Glutamatergic neuron (in vitro differentiated cells): ENCODE data around the gene FGL2. TPM values are rescaled to one million over a fixed set of nuclear protein-coding genes. Genes with fewer than 3 reads are reported as not detected.

Experiments
- DNase-seq: peaks from one replicate; pipeline ENCODE4 v3.0.0; 2022
- H3K27ac Mint-ChIP-seq: one replicate; pipeline ENCODE4 v1.8.0; 2020; ENCODE audit warnings: mild to moderate bottlenecking, mixed read lengths, inconsistent platforms; ENCODE audit not compliant: unreplicated experiment
- H3K27me3 Mint-ChIP-seq: one replicate; pipeline ENCODE4 v1.8.0; 2020; ENCODE audit warnings: mild to moderate bottlenecking, moderate library complexity, mixed read lengths, inconsistent platforms; ENCODE audit not compliant: unreplicated experiment
- H3K36me3 Mint-ChIP-seq: one replicate; pipeline ENCODE4 v1.8.0; 2020; ENCODE audit warnings: mild to moderate bottlenecking, mixed read lengths, inconsistent platforms; ENCODE audit not compliant: unreplicated experiment
- H3K4me1 Mint-ChIP-seq: one replicate; pipeline ENCODE4 v1.8.0; 2020; ENCODE audit warnings: mild to moderate bottlenecking, low read depth, mixed read lengths, inconsistent platforms; ENCODE audit not compliant: unreplicated experiment
- H3K4me3 Mint-ChIP-seq: one replicate; pipeline ENCODE4 v1.8.0; 2020; ENCODE audit warnings: mild to moderate bottlenecking, mixed read lengths, inconsistent platforms; ENCODE audit not compliant: unreplicated experiment
- H3K9me3 Mint-ChIP-seq: one replicate; pipeline ENCODE4 v1.8.0; 2020; ENCODE audit warnings: mild to moderate bottlenecking, moderate library complexity, mixed read lengths, inconsistent platforms; ENCODE audit not compliant: unreplicated experiment
- total RNA-seq: library from RNA; stranded (reverse); fragmentation: NEBNext Ultra II Directional; extraction: Animal tissue kit (Norgen Biotek cat#: 25700); gene quantifications from one replicate; pipeline ENCODE4 v1.2.1, GENCODE V29; 2021; ENCODE audit not compliant: unreplicated experiment
- TF ChIP-seq, protein P1 (sequence below): fragments of 200-600 bp; sonication (generic); IDR thresholded peaks from one replicate; pipeline ENCODE4 v1.5.0; 2021; ENCODE audit not compliant: partially characterized antibody, unreplicated experiment

Gene FGL2
- total RNA-seq, 1 donor from 2014 or later: not detected

DNA sequence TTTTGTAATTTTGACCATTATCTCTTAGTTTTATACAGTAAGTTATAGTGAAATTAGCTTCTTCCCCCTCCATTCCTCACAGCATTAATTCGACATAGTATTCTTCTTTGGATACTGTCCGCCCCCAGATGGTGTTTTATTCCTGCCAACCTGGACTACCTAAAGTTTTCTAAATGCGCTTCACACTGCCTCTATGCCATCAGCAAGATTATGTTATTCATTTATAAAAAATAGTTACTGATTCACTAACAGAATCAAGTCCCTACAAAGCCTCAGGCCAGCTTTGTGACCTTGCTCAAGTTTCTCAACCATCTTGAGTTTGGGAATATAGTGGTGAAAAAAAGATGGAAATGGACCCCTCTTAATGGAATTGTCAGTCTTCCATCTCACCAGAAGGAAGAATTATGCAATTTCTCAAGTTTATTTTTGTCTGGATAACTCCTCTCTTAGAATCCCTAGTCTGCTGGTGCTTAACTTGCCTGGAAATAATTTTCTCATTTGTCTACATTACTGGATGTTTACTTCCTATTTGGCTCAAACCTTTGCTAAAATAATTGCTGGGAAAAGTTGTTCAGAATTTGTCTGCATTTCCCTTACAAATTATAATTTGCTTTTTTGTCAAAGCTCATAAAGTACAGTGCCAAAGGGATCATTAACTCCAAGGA lies 16.7 kb upstream of the FGL2 start:
- H3K27ac Mint-ChIP-seq: no peak overlapping the region
- no peak for DNase-seq

DNA sequence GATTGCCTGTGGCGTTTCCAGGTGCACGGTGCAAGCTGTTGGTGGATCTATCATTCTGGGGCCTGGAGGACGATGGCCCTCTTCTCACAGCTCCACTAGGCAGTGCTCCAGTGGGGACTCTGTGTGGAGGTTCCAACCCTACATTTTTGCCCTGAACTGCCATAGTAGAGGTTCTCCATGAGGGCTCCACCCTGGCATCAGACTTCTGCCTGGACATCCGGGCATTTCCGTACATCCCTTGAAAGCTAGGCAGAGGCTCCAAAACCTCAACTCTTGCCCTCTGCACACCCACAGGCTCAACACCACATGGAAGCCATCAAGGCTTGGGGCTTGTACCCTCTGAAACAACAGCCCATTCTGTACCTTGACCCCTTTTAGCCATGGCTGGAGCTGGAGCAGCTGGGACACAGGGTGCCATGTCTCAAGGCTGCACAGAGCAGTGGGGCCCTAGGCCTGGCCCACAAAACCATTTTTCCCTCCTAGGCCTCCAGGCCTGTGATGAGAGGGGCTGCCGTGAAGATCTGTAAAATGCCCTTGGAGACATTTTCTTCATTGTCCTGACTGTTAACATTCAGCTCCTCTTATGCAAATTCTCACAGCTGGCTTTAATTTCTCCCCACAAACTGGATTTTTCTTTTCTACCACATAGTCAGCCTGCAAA lies 10.0 kb upstream of the FGL2 start:
- H3K4me1 Mint-ChIP-seq: no peaks in the 10 kb centered on the region
- H3K27me3 Mint-ChIP-seq: no peaks in the 10 kb centered on the region
- no peak for DNase-seq
- TF ChIP-seq, protein P1, sequence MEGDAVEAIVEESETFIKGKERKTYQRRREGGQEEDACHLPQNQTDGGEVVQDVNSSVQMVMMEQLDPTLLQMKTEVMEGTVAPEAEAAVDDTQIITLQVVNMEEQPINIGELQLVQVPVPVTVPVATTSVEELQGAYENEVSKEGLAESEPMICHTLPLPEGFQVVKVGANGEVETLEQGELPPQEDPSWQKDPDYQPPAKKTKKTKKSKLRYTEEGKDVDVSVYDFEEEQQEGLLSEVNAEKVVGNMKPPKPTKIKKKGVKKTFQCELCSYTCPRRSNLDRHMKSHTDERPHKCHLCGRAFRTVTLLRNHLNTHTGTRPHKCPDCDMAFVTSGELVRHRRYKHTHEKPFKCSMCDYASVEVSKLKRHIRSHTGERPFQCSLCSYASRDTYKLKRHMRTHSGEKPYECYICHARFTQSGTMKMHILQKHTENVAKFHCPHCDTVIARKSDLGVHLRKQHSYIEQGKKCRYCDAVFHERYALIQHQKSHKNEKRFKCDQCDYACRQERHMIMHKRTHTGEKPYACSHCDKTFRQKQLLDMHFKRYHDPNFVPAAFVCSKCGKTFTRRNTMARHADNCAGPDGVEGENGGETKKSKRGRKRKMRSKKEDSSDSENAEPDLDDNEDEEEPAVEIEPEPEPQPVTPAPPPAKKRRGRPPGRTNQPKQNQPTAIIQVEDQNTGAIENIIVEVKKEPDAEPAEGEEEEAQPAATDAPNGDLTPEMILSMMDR: no peak
- peaks cover 12% of the 10 kb centered on the region for H3K36me3 Mint-ChIP-seq
- no peak overlapping the region for H3K4me3 Mint-ChIP-seq
- H3K27ac Mint-ChIP-seq: no peak overlapping the region
- peaks cover 5% of the 10 kb centered on the region for H3K9me3 Mint-ChIP-seq

More for the DNA sequence above, 16.7 kb upstream of the FGL2 start:
- H3K36me3 Mint-ChIP-seq: peaks cover 13% of the 10 kb centered on the region
- H3K4me1 Mint-ChIP-seq: no peaks in the 10 kb centered on the region
- H3K9me3 Mint-ChIP-seq: no peaks in the 10 kb centered on the region
- no peak overlapping the region for H3K4me3 Mint-ChIP-seq
- TF ChIP-seq, protein P1: no peak
- no peaks in the 10 kb centered on the region for H3K27me3 Mint-ChIP-seq

DNA sequence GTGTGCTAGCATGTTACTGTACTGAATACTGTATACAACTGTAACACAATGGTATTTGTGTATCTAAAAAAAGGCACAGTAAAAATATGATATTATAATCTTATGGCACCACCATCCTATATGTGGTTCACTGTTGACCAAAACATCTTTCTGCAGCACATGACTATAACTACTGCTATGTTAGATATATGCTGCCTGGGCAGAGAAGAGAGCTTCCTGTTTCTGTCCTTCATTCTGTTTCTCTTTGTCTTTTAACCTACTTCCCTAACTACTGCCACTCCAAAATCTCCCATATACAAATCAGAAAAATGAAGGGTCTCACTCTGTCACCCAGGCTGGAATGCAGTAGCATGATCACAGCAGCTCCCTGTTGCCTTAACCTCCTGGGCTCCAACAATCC lies 8.8 kb upstream of the FGL2 start:
- no peaks in the 10 kb centered on the region for H3K27me3 Mint-ChIP-seq
- H3K27ac Mint-ChIP-seq: no peak overlapping the region
- H3K36me3 Mint-ChIP-seq: peaks cover 12% of the 10 kb centered on the region
- TF ChIP-seq, protein P1: no peak
- H3K4me3 Mint-ChIP-seq: no peak overlapping the region
- no peak for DNase-seq
- H3K9me3 Mint-ChIP-seq: peaks cover 5% of the 10 kb centered on the region
- H3K4me1 Mint-ChIP-seq: no peaks in the 10 kb centered on the region

DNA sequence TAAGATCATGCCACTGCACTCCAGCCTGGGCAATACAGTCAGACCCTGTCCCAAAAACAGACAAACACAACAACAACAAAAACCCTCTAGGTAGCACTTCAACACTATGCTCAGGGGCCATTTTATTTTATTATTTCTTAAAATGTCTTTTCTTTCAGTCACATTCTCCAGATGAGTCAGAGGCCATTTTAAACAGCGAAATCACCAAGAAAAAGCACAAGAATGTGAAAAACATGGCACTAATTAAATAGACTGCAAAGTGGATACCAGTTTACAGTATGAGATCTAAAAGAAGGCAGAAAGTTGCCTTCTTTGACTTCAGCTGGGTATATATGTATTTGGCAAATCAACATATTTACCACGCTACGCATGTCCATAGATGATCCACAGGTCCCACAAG lies 6.1 kb upstream of the FGL2 start:
- H3K9me3 Mint-ChIP-seq: peaks cover 4% of the 10 kb centered on the region
- H3K4me3 Mint-ChIP-seq: no peak overlapping the region
- no peak for DNase-seq
- H3K36me3 Mint-ChIP-seq: peaks cover 12% of the 10 kb centered on the region
- H3K27ac Mint-ChIP-seq: no peak overlapping the region
- no peaks in the 10 kb centered on the region for H3K27me3 Mint-ChIP-seq
- no peaks in the 10 kb centered on the region for H3K4me1 Mint-ChIP-seq
- TF ChIP-seq, protein P1: no peak

DNA sequence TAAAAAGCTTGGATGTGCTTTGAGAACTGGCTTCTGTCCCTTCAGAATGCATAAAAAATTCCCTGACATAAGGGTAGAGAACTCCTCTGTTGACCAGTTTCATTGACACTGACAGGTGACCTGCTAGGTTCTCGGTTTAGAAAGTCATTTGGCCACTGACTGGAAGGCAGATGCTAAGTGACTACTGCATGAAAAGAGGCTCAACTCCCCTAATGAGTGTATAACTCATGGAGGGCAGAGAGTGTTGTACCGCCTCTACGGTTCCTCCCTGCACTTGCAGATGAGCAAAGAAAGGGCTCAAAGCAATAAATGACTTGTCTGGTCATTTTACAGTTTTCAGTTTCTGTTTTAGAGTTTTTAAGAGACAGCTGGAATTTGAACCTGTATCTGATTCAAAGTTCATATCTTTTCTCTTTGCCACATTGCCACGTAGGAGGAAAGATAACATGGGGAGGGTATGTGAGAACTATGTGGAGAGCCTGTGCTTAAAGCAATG lies 2.9 kb upstream of the FGL2 start:
- H3K4me3 Mint-ChIP-seq: no peak overlapping the region
- DNase-seq: no peak
- peaks cover 5% of the 10 kb centered on the region for H3K4me1 Mint-ChIP-seq
- peaks cover 4% of the 10 kb centered on the region for H3K27me3 Mint-ChIP-seq
- TF ChIP-seq, protein P1: no peak
- no peak overlapping the region for H3K27ac Mint-ChIP-seq
- no peaks in the 10 kb centered on the region for H3K9me3 Mint-ChIP-seq
- no peaks in the 10 kb centered on the region for H3K36me3 Mint-ChIP-seq
